Loucy (cell line): ENCODE measurements around the gene NEK9.

Experiments
- EZH2phosphoT487 ChIP-seq: fragments of 200-600 bp; IDR thresholded peaks from 2 replicates; pipeline ENCODE4 v1.6.1; 2018; ENCODE audit warnings: antibody characterized with exemption, mild to moderate bottlenecking, moderate library complexity, borderline replicate concordance
- TF ChIP-seq, protein P1 (sequence below): fragments of 200-600 bp; sonication (generic); conservative IDR thresholded peaks from 2 replicates; pipeline ENCODE4 v1.5.1; 2014; ENCODE audit warnings: mild to moderate bottlenecking, antibody characterized with exemption, low read length

GRCh38 chr14:75049731-75050201 is 77.1 kb downstream of the NEK9 start:
- TF ChIP-seq, protein P1, sequence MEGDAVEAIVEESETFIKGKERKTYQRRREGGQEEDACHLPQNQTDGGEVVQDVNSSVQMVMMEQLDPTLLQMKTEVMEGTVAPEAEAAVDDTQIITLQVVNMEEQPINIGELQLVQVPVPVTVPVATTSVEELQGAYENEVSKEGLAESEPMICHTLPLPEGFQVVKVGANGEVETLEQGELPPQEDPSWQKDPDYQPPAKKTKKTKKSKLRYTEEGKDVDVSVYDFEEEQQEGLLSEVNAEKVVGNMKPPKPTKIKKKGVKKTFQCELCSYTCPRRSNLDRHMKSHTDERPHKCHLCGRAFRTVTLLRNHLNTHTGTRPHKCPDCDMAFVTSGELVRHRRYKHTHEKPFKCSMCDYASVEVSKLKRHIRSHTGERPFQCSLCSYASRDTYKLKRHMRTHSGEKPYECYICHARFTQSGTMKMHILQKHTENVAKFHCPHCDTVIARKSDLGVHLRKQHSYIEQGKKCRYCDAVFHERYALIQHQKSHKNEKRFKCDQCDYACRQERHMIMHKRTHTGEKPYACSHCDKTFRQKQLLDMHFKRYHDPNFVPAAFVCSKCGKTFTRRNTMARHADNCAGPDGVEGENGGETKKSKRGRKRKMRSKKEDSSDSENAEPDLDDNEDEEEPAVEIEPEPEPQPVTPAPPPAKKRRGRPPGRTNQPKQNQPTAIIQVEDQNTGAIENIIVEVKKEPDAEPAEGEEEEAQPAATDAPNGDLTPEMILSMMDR = no peak
- TF ChIP-seq EZH2phosphoT487 = no peak
